Neural cell (in vitro differentiated cells): ENCODE results near the gene TRERF1. TPM values are rescaled to one million over a fixed set of nuclear protein-coding genes. Genes with fewer than 3 reads are reported as not detected.

ENCODE experiments used
- H2AFZ ChIP-seq: fragments of 200-600, 300-800 bp; sonication (generic), shearing (Covaris generic); 2 replicates; pipeline ENCODE4 v1.6.0; 2014; ENCODE audit warnings: low read depth, mild to moderate bottlenecking, antibody characterized with exemption, low read length, moderate library complexity
- H3F3A ChIP-seq: fragments of 200-600 bp; shearing (Covaris generic); 2 replicates; pipeline ENCODE4 v1.6.1; 2016; ENCODE audit warnings: mild to moderate bottlenecking, moderate library complexity, mixed read lengths, antibody characterized with exemption, low read length; ENCODE audit not compliant: insufficient read depth, poor library complexity, severe bottlenecking
- H3K27ac ChIP-seq: fragments of 200-600, 300-800 bp; sonication (generic), shearing (Covaris generic); 2 replicates; pipeline ENCODE4 v1.5.1; 2014; ENCODE audit warnings: mild to moderate bottlenecking, low read length, moderate library complexity
- H3K27me3 ChIP-seq: fragments of 300-800, 200-600 bp; sonication (generic), shearing (Covaris generic); 2 replicates; pipeline ENCODE4 v1.6.0; 2014; ENCODE audit warnings: mild to moderate bottlenecking, low read depth, low read length, moderate library complexity; ENCODE audit not compliant: insufficient read depth
- H3K36me3 ChIP-seq: fragments of 300-800, 200-600 bp; sonication (generic), shearing (Covaris generic); 2 replicates; pipeline ENCODE4 v1.5.1; 2014; ENCODE audit warnings: mild to moderate bottlenecking, antibody characterized with exemption, low read length, moderate library complexity; ENCODE audit not compliant: insufficient read depth
- H3K4me2 ChIP-seq: fragments of 300-800, 200-600 bp; sonication (generic), shearing (Covaris generic); 2 replicates; pipeline ENCODE4 v1.6.0; 2014; ENCODE audit warnings: mild to moderate bottlenecking, low read length
- H3K4me3 ChIP-seq: fragments of 300-800, 200-600 bp; sonication (generic), shearing (Covaris generic); 2 replicates; pipeline ENCODE4 v1.5.1; 2014; ENCODE audit warnings: mild to moderate bottlenecking, low read length, moderate library complexity
- H3K79me2 ChIP-seq: fragments of 200-600 bp; shearing (Covaris generic); replicated peaks from 2 replicates; pipeline ENCODE4 v1.6.0; 2014; ENCODE audit warnings: mild to moderate bottlenecking, low read length, moderate library complexity; ENCODE audit not compliant: insufficient read depth
- H3K9ac ChIP-seq: fragments of 300-800, 200-600 bp; sonication (generic), shearing (Covaris generic); 2 replicates; pipeline ENCODE4 v1.6.1; 2016; ENCODE audit warnings: mild to moderate bottlenecking, low read length, mixed read lengths
- H3K9me2 ChIP-seq: fragments of 200-600 bp; shearing (Covaris generic); 2 replicates; pipeline ENCODE4 v1.6.1; 2016; ENCODE audit warnings: mild to moderate bottlenecking, low read length, mixed read lengths; ENCODE audit not compliant: insufficient read depth
- H3K9me3 ChIP-seq: fragments of 200-600, 300-800 bp; sonication (generic), shearing (Covaris generic); 2 replicates; pipeline ENCODE4 v1.6.1; 2016; ENCODE audit warnings: mild to moderate bottlenecking, mixed run types, low read length, moderate library complexity, mixed read lengths
- H4K20me1 ChIP-seq: fragments of 200-600 bp; shearing (Covaris generic); 2 replicates; pipeline ENCODE4 v1.6.1; 2016; ENCODE audit warnings: mild to moderate bottlenecking, mixed run types; ENCODE audit not compliant: insufficient read depth
- EP300 ChIP-seq: fragments of 450-650 bp; conservative IDR thresholded peaks from 2 replicates; pipeline ENCODE4 v1.6.1; 2014; ENCODE audit warnings: antibody characterized with exemption, mild to moderate bottlenecking, moderate library complexity; ENCODE audit not compliant: poor library complexity, severe bottlenecking
- EZH2 ChIP-seq: fragments of 200-600, 300-800 bp; shearing (Covaris generic), sonication (generic); IDR thresholded peaks from 2 replicates; pipeline ENCODE4 v1.6.1; 2014; ENCODE audit warnings: antibody characterized with exemption, low read length, borderline replicate concordance, mild to moderate bottlenecking; ENCODE audit not compliant: insufficient read depth, poor library complexity, severe bottlenecking
- MXI1 ChIP-seq: fragments of 450-650 bp; conservative IDR thresholded peaks from 2 replicates; pipeline ENCODE4 v1.6.1; 2014; ENCODE audit warnings: antibody characterized with exemption, mild to moderate bottlenecking; ENCODE audit not compliant: poor library complexity, severe bottlenecking
- POLR2AphosphoS5 ChIP-seq: IDR thresholded peaks from 2 replicates; pipeline ENCODE4 v1.6.1; 2012
- RAD21 ChIP-seq: fragments of 450-650 bp; conservative IDR thresholded peaks from 2 replicates; pipeline ENCODE4 v1.6.1; 2014; ENCODE audit warnings: antibody characterized with exemption, mild to moderate bottlenecking, moderate library complexity
- SMC3 ChIP-seq: fragments of 450-650 bp; conservative IDR thresholded peaks from 2 replicates; pipeline ENCODE4 v1.6.1; 2014; ENCODE audit warnings: antibody characterized with exemption, mild to moderate bottlenecking, moderate library complexity; ENCODE audit not compliant: poor library complexity
- TAF1 ChIP-seq: IDR thresholded peaks from 2 replicates; pipeline ENCODE4 v1.6.1; 2012; ENCODE audit warnings: low read depth
- polyA plus RNA-seq: library from polyadenylated mRNA; depleted of rRNA; stranded (reverse); fragments of >200 nt; gene quantifications from 2 replicates; pipeline ENCODE4 v1.2.3, GENCODE V29; 2014
- TF ChIP-seq, protein P1 (sequence below): IDR thresholded peaks from 2 replicates; pipeline ENCODE4 v1.6.1; 2012; ENCODE audit warnings: borderline replicate concordance
- TF ChIP-seq, protein P2 (sequence below): fragments of 450-650 bp; IDR thresholded peaks from 2 replicates; pipeline ENCODE4 v1.5.1; 2014; ENCODE audit warnings: antibody characterized with exemption, mild to moderate bottlenecking, moderate library complexity; ENCODE audit not compliant: poor library complexity, severe bottlenecking

TRERF1 gene
- polyA plus RNA-seq, 1 donor from 2014 or later: 4.5 TPM

DNA sequence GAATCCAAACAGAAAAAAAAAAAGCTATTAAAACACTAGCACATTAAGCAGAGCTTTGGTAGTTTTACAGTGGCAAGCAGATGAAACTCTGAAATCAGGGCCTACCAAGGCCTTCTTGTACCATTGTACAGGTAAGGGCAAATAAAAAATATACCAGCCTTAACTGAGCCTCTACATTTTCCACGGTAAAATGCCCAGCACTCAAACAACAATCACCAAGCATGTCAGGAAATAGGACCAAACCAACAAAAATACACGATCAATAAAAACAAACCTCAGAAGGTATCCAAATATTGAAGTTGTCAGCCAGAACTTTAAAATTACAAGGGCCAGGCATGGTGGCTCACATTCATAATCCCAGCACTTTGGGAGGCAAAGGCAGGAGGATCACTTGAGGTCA is 18.3 kb downstream of the TRERF1 start:
- Histone ChIP-seq H3K9ac (no peak overlapping the region), H3K27me3 (no peaks in the 10 kb centered on the region), H3K9me2 (no peaks in the 10 kb centered on the region), H3K4me2 (no peak overlapping the region), H3F3A (no peaks in the 10 kb centered on the region), H3K4me3 (no peak overlapping the region), H3K79me2 (peaks cover 14% of the 10 kb centered on the region), H2AFZ (no peak overlapping the region), H3K9me3 (peaks cover 9% of the 10 kb centered on the region), H3K36me3 (peaks cover 8% of the 10 kb centered on the region), H4K20me1 (no peaks in the 10 kb centered on the region), H3K27ac (no peak overlapping the region)
- TF ChIP-seq TAF1 (no peak), EZH2 (no peak), POLR2AphosphoS5 (no peak), SMC3 (no peak), RAD21 (no peak), EP300 (no peak), MXI1 (no peak)
- TF ChIP-seq, protein P1, sequence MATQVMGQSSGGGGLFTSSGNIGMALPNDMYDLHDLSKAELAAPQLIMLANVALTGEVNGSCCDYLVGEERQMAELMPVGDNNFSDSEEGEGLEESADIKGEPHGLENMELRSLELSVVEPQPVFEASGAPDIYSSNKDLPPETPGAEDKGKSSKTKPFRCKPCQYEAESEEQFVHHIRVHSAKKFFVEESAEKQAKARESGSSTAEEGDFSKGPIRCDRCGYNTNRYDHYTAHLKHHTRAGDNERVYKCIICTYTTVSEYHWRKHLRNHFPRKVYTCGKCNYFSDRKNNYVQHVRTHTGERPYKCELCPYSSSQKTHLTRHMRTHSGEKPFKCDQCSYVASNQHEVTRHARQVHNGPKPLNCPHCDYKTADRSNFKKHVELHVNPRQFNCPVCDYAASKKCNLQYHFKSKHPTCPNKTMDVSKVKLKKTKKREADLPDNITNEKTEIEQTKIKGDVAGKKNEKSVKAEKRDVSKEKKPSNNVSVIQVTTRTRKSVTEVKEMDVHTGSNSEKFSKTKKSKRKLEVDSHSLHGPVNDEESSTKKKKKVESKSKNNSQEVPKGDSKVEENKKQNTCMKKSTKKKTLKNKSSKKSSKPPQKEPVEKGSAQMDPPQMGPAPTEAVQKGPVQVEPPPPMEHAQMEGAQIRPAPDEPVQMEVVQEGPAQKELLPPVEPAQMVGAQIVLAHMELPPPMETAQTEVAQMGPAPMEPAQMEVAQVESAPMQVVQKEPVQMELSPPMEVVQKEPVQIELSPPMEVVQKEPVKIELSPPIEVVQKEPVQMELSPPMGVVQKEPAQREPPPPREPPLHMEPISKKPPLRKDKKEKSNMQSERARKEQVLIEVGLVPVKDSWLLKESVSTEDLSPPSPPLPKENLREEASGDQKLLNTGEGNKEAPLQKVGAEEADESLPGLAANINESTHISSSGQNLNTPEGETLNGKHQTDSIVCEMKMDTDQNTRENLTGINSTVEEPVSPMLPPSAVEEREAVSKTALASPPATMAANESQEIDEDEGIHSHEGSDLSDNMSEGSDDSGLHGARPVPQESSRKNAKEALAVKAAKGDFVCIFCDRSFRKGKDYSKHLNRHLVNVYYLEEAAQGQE: no peak
- TF ChIP-seq, protein P2, sequence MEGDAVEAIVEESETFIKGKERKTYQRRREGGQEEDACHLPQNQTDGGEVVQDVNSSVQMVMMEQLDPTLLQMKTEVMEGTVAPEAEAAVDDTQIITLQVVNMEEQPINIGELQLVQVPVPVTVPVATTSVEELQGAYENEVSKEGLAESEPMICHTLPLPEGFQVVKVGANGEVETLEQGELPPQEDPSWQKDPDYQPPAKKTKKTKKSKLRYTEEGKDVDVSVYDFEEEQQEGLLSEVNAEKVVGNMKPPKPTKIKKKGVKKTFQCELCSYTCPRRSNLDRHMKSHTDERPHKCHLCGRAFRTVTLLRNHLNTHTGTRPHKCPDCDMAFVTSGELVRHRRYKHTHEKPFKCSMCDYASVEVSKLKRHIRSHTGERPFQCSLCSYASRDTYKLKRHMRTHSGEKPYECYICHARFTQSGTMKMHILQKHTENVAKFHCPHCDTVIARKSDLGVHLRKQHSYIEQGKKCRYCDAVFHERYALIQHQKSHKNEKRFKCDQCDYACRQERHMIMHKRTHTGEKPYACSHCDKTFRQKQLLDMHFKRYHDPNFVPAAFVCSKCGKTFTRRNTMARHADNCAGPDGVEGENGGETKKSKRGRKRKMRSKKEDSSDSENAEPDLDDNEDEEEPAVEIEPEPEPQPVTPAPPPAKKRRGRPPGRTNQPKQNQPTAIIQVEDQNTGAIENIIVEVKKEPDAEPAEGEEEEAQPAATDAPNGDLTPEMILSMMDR: no peak

DNA sequence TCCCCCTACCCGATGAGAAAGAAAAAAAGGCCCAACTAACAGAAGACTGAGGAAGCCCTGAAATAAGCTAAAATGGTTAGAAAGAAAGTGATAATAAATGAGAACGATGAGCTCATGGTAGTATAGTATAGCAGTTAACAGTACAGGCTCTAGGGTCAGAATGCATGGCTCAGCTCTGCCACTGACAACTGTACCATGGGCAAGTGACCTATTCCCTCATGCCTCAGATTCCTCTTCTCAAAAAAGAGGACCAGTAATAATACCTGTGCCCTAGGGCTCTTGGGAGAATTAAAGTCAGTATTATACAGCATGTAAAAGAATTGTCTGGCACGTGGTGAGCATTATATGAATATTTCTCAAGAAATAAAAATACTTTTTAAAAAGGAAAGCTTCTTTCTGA is 19.8 kb downstream of the TRERF1 start:
- H4K20me1 ChIP-seq: no peaks in the 10 kb centered on the region
- peaks cover 8% of the 10 kb centered on the region for H3K36me3 ChIP-seq
- H3K9ac ChIP-seq: no peak overlapping the region
- H2AFZ ChIP-seq: no peak overlapping the region
- TF ChIP-seq SMC3: no peak
- no peak for TF ChIP-seq RAD21
- TF ChIP-seq EP300: no peak
- TF ChIP-seq, protein P2: no peak
- TF ChIP-seq EZH2: no peak
- TF ChIP-seq, protein P1: no peak
- TF ChIP-seq POLR2AphosphoS5: no peak
- TF ChIP-seq TAF1: no peak
- no peak for TF ChIP-seq MXI1
- H3K79me2 ChIP-seq: peaks cover 6% of the 10 kb centered on the region
- H3K27me3 ChIP-seq: no peaks in the 10 kb centered on the region
- H3K9me2 ChIP-seq: no peaks in the 10 kb centered on the region
- H3K9me3 ChIP-seq: peaks cover 9% of the 10 kb centered on the region
- no peak overlapping the region for H3K4me3 ChIP-seq
- H3K27ac ChIP-seq: no peak overlapping the region
- H3K4me2 ChIP-seq: no peak overlapping the region
- H3F3A ChIP-seq: no peaks in the 10 kb centered on the region
